A549 treated with DMSO at 1 μM for 4 hours (cell line): ENCODE data around the gene IQCH. TPM values are rescaled to one million over a fixed set of nuclear protein-coding genes. Genes with fewer than 3 reads are reported as not detected.

Source experiments
- total RNA-seq: library from RNA; stranded (reverse); fragments of 200-300 nt; extraction: Qiagen RNA extraction; gene quantifications from 5 replicates; pipeline ENCODE4 v1.2.3, GENCODE V29; 2022; ENCODE audit warnings: low read depth

The IQCH gene
- 0.95 to 3.0 TPM (median 1.9 TPM) in 5 replicates for total RNA-seq

GRCh38 chr15:67254238-67255175, at the start of gene IQCH, which contains the start of gene AAGAB:
IQCH (plus strand) TSS chr15:67254786; CDS start chr15:67254897, 111 bp downstream.
AAGAB (minus strand) TSS chr15:67254661; CDS start chr15:67254631, 30 bp downstream.

GRCh38 chr15:67521029-67521782, 266.6 kb downstream of the IQCH start, which contains the start of gene C15orf61:
C15orf61 (plus strand) TSS chr15:67521131; CDS start chr15:67521249, 118 bp downstream.

GRCh38 chr15:67542420-67543347, 288.1 kb downstream of the IQCH start, which contains the start of gene MAP2K5:
MAP2K5 (plus strand) TSS chr15:67542703; CDS start chr15:67543336, 633 bp downstream.

Other genes starting within 250 kb of the IQCH start
- gene SMAD3, start 189.2 kb upstream of the IQCH start, total RNA-seq, result 170 to 234 TPM (median 210 TPM) in 5 replicates
- 74.7 to 84.8 TPM (median 76.4 TPM) in 5 replicates for gene AAGAB, start 125 bp upstream of the IQCH start, total RNA-seq